Trophoblast cell (in vitro differentiated cells and primary cell): ENCODE results near the gene HOMER2.
A peak's percentile ranks its signal among the peaks of the same experiment; 100 is the strongest.

Source experiments
- DNase-seq, 2 donors: peaks; one replicate each; pipeline ENCODE4 v3.0.0-alpha.2; 2016
- H2AFZ ChIP-seq: 2 replicates; pipeline ENCODE4 v1.6.1; 2013; ENCODE audit warnings: low read length, moderate library complexity, mild to moderate bottlenecking; ENCODE audit not compliant: insufficient read depth, poor library complexity
- H2AK5ac ChIP-seq: 2 replicates; pipeline ENCODE4 v1.6.1; 2013; ENCODE audit warnings: mild to moderate bottlenecking, low read length
- H2BK120ac ChIP-seq: 2 replicates; pipeline ENCODE4 v1.6.1; 2013; ENCODE audit warnings: low read length, mild to moderate bottlenecking, moderate library complexity; ENCODE audit not compliant: insufficient read depth, poor library complexity
- H2BK12ac ChIP-seq: 2 replicates; pipeline ENCODE4 v1.6.1; 2013; ENCODE audit warnings: mild to moderate bottlenecking, low read length, moderate library complexity
- H2BK5ac ChIP-seq: 2 replicates; pipeline ENCODE4 v1.6.1; 2013; ENCODE audit warnings: low read length, low read depth, moderate library complexity, mild to moderate bottlenecking; ENCODE audit not compliant: poor library complexity
- H3K14ac ChIP-seq: 2 replicates; pipeline ENCODE4 v1.6.1; 2013; ENCODE audit warnings: mild to moderate bottlenecking, low read length
- H3K18ac ChIP-seq: 2 replicates; pipeline ENCODE4 v1.6.1; 2013; ENCODE audit warnings: mild to moderate bottlenecking, low read length
- H3K23ac ChIP-seq: 2 replicates; pipeline ENCODE4 v1.6.1; 2013; ENCODE audit warnings: low read length
- H3K27ac ChIP-seq: 2 replicates; pipeline ENCODE4 v1.5.1; 2013; ENCODE audit warnings: low read depth, mild to moderate bottlenecking, inconsistent platforms, low read length, moderate library complexity
- H3K27me3 ChIP-seq: 2 replicates; pipeline ENCODE4 v1.6.1; 2013; ENCODE audit warnings: inconsistent platforms, mild to moderate bottlenecking, low read length, moderate library complexity; ENCODE audit not compliant: insufficient read depth
- H3K36me3 ChIP-seq, 2 experiments: 1 replicate in 1 of 2; 2 replicates in 1 of 2; pipeline ENCODE4 v1.6.1; 2013; ENCODE audit warnings: low read length in 2 of 2, mild to moderate bottlenecking in 2 of 2, moderate library complexity in 1 of 2; ENCODE audit not compliant: insufficient read depth in 2 of 2, control insufficient read depth in 1 of 2
- H3K4ac ChIP-seq: 2 replicates; pipeline ENCODE4 v1.6.1; 2013; ENCODE audit warnings: low read depth, mild to moderate bottlenecking, low read length, moderate library complexity
- H3K4me1 ChIP-seq, 2 experiments: 1 replicate in 1 of 2; 2 replicates in 1 of 2; pipeline ENCODE4 v1.6.1; 2013; ENCODE audit warnings: low read length in 2 of 2, mild to moderate bottlenecking in 2 of 2, moderate library complexity in 1 of 2; ENCODE audit not compliant: insufficient read depth in 2 of 2, control insufficient read depth in 1 of 2
- H3K4me2 ChIP-seq: 2 replicates; pipeline ENCODE4 v1.6.1; 2013; ENCODE audit warnings: inconsistent platforms, mild to moderate bottlenecking, low read length, moderate library complexity
- H3K4me3 ChIP-seq: 2 replicates; pipeline ENCODE4 v1.5.1; 2013; ENCODE audit warnings: mild to moderate bottlenecking, low read depth, low read length, inconsistent platforms
- H3K79me1 ChIP-seq: one replicate; pipeline ENCODE4 v1.6.1; 2013; ENCODE audit warnings: low read length
- H3K79me2 ChIP-seq: 2 replicates; pipeline ENCODE4 v1.6.1; 2013; ENCODE audit warnings: low read length, mild to moderate bottlenecking; ENCODE audit not compliant: control insufficient read depth, insufficient read depth, poor library complexity
- H3K9ac ChIP-seq: 2 replicates; pipeline ENCODE4 v1.6.1; 2013; ENCODE audit warnings: mild to moderate bottlenecking, low read length
- H3K9me3 ChIP-seq: 2 replicates; pipeline ENCODE4 v1.6.1; 2013; ENCODE audit warnings: low read depth, mild to moderate bottlenecking, control low read depth, inconsistent platforms, low read length; ENCODE audit not compliant: insufficient read depth
- H4K12ac ChIP-seq: 2 replicates; pipeline ENCODE4 v1.6.1; 2013; ENCODE audit warnings: low read depth, mild to moderate bottlenecking, low read length, moderate library complexity
- H4K8ac ChIP-seq: 2 replicates; pipeline ENCODE4 v1.6.1; 2013; ENCODE audit warnings: low read depth, mild to moderate bottlenecking, low read length, moderate library complexity
- H4K91ac ChIP-seq: one replicate; pipeline ENCODE4 v1.6.1; 2013; ENCODE audit warnings: low read depth, mild to moderate bottlenecking, low read length, moderate library complexity
- WGBS: extraction: QIAGEN DNeasy Blood & Tissue Kit; methylation state at CpG from one replicate; pipeline ENCODE4 v1.1.7; 2013; ENCODE audit warnings: missing lambda C conversion rate; ENCODE audit not compliant: insufficient read length, insufficient coverage; ENCODE audit errors: extremely low coverage; 5-methylcytosine and 5-hydroxymethylcytosine counted together

Gene HOMER2

GRCh38 chr15:82986442-82986780 is 33.9 kb upstream of the HOMER2 start:
- H3K18ac ChIP-seq: peak overlapping the region; percentile 46
- DNase-seq: peak; percentile 6 to 38
- peak overlapping the region; percentile 55 for H3K14ac ChIP-seq
- H2BK12ac ChIP-seq: no peak overlapping the region
- peaks cover 4% of the 10 kb centered on the region for H3K79me2 ChIP-seq
- H3K4me2 ChIP-seq: peak overlapping the region; percentile 79
- H2AK5ac ChIP-seq: no peak overlapping the region
- H3K4me3 ChIP-seq: peak overlapping the region; percentile 96
- H3K9me3 ChIP-seq: peaks cover 1% of the 10 kb centered on the region
- peaks cover 5% of the 10 kb centered on the region for H3K79me1 ChIP-seq
- H3K23ac ChIP-seq: no peak overlapping the region
- no peak overlapping the region for H3K27ac ChIP-seq
- no peaks in the 10 kb centered on the region for H3K27me3 ChIP-seq
- no CpG with 5 or more reads among the region's 12 CpGs for WGBS
- H2BK5ac ChIP-seq: peak overlapping the region; percentile 9
- H4K91ac ChIP-seq: peak overlapping the region; percentile 88
- H3K36me3 ChIP-seq: peaks cover 5 to 9% of the 10 kb centered on the region in 2 experiments
- H2BK120ac ChIP-seq: peak overlapping the region; percentile 52
- peak overlapping the region; percentile 95 for H3K9ac ChIP-seq
- peaks cover 3 to 4% of the 10 kb centered on the region in 2 experiments for H3K4me1 ChIP-seq
- peak overlapping the region; percentile 75 for H2AFZ ChIP-seq
- peak overlapping the region; percentile 97 for H4K8ac ChIP-seq
- H3K4ac ChIP-seq: peak overlapping the region; percentile 65
- H4K12ac ChIP-seq: peak overlapping the region; percentile 93

- peak; percentile 89 to 97 for DNase-seq
- peak within 1 kb of the TSS; percentile 74 for H2BK120ac ChIP-seq
- H3K79me1 ChIP-seq: peaks cover 5% of the 10 kb centered on the region
- peaks cover 3 to 4% of the 10 kb centered on the region in 2 experiments for H3K4me1 ChIP-seq
- peak within 1 kb of the TSS; percentile 96 for H3K4me3 ChIP-seq
- peaks cover 1% of the 10 kb centered on the region for H3K9me3 ChIP-seq
- H4K8ac ChIP-seq: peak within 1 kb of the TSS; percentile 99
- peak within 1 kb of the TSS; percentile 65 for H3K4ac ChIP-seq
- peak within 1 kb of the TSS; percentile 88 for H4K91ac ChIP-seq
- no peak within 1 kb of the TSS for H3K23ac ChIP-seq
- peak within 1 kb of the TSS; percentile 93 for H3K18ac ChIP-seq
- peak within 1 kb of the TSS; percentile 94 for H2AFZ ChIP-seq
- peak within 1 kb of the TSS; percentile 95 for H3K9ac ChIP-seq
- peak within 1 kb of the TSS; percentile 52 for H2BK5ac ChIP-seq
- peak within 1 kb of the TSS; percentile 93 for H4K12ac ChIP-seq
- peak within 1 kb of the TSS; percentile 96 for H3K14ac ChIP-seq
- H3K4me2 ChIP-seq: peak within 1 kb of the TSS; percentile 79
- no peak within 1 kb of the TSS for H3K27ac ChIP-seq
- H2AK5ac ChIP-seq: no peak within 1 kb of the TSS
- no peak within 1 kb of the TSS for H2BK12ac ChIP-seq
- no peaks in the 10 kb centered on the region for H3K27me3 ChIP-seq
- no CpG with 5 or more reads among the region's 45 CpGs for WGBS
- peaks cover 4% of the 10 kb centered on the region for H3K79me2 ChIP-seq
- peaks cover 5 to 9% of the 10 kb centered on the region in 2 experiments for H3K36me3 ChIP-seq
Measured at GRCh38 chr15:82985688-82986441, 33.3 kb upstream of the HOMER2 start, which contains the start of gene RAMAC. TSS of gene RAMAC (plus strand) at chr15:82986210. CDS start at chr15:82989019, 2,809 bp downstream.

- Histone ChIP-seq H2AK5ac (no peak overlapping the region), H2BK12ac (no peak overlapping the region), H4K12ac (no peak overlapping the region), H3K18ac (no peak overlapping the region), H3K27ac (no peak overlapping the region), H3K4me3 (no peak overlapping the region), H4K91ac (no peak overlapping the region), H3K4me2 (no peak overlapping the region), H3K9ac (no peak overlapping the region), H3K79me1 (peaks cover 2% of the 10 kb centered on the region), H2BK120ac (no peak overlapping the region), H3K4ac (no peak overlapping the region), H3K23ac (no peak overlapping the region), H3K4me1 (peaks cover 0 to 4% of the 10 kb centered on the region in 2 experiments), H3K36me3 (no peaks in the 10 kb centered on the region), H3K9me3 (peaks cover 1% of the 10 kb centered on the region), H3K14ac (no peak overlapping the region), H4K8ac (no peak overlapping the region), H2AFZ (no peak overlapping the region), H3K27me3 (no peaks in the 10 kb centered on the region), H3K79me2 (peaks cover 2% of the 10 kb centered on the region), H2BK5ac (no peak overlapping the region)
- no CpG with 5 or more reads among the region's 2 CpGs for WGBS
- DNase-seq: no peak
Measured at GRCh38 chr15:82980981-82981380, 28.5 kb upstream of the HOMER2 start.

DNA sequence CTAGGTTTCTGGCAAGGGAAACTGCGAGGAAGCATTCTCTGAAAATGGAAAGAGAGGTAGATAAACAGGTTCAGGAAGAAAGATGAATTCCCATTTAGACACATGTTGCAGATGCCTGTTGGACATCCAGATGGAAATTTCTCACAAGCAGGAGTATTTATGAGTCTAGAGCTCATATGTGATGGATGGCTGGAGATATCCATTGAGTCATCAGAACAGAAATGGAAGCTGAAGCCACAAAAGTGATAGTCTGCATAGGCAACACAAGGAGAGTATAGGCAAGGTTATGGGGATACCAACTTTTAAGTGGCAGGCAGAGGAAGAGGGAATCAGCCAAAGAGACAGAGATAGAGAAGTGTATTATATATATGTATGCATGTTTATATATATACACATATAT is 27.2 kb upstream of the HOMER2 start:
- Histone ChIP-seq H3K4me1 (no peaks in the 10 kb centered on the region), H3K79me1 (no peaks in the 10 kb centered on the region), H3K18ac (no peak overlapping the region), H4K91ac (no peak overlapping the region), H3K4me3 (no peak overlapping the region), H3K23ac (no peak overlapping the region), H3K79me2 (no peaks in the 10 kb centered on the region), H2AFZ (no peak overlapping the region), H3K14ac (no peak overlapping the region), H3K4me2 (no peak overlapping the region), H2AK5ac (no peak overlapping the region), H3K36me3 (no peaks in the 10 kb centered on the region), H3K4ac (no peak overlapping the region), H2BK12ac (no peak overlapping the region), H2BK120ac (no peak overlapping the region), H3K27me3 (no peaks in the 10 kb centered on the region), H3K9ac (no peak overlapping the region), H2BK5ac (no peak overlapping the region), H3K9me3 (no peaks in the 10 kb centered on the region), H4K12ac (no peak overlapping the region), H4K8ac (no peak overlapping the region), H3K27ac (no peak overlapping the region)
- no CpG with 5 or more reads among the region's 1 CpG for WGBS
- no peak for DNase-seq
